Heart right ventricle (tissue), 16 donors: ENCODE measurements around the gene ADGRE1. TPM values are rescaled to one million over a fixed set of nuclear protein-coding genes. Genes with fewer than 3 reads are reported as not detected.

ENCODE experiments used
- ATAC-seq, 8 donors: fragments of 200-7000 bp; cut with Tn5 transposase; one replicate each; pipeline ENCODE4 v1.9.1; 2020; ENCODE audit warnings: mild to moderate bottlenecking in 8 of 8, moderate library complexity in 8 of 8, moderate number of reproducible peaks in 1 of 8
- DNase-seq, 2 donors: peaks; one replicate each; pipeline ENCODE4 v3.0.0-alpha.2; 2020
- H3K27ac ChIP-seq, 10 donors: fragments of 200-600 bp; sonication (generic) in 2 of 10; one replicate each; pipeline versions ENCODE4 v1.5.0 to v1.8.0; 2020 to 2022; ENCODE audit warnings: mild to moderate bottlenecking in 3 of 10
- H3K27me3 ChIP-seq, 7 donors: fragments of 200-600 bp; one replicate each; pipeline ENCODE4 v1.8.0; 2021 to 2022; ENCODE audit warnings: mild to moderate bottlenecking in 2 of 7
- H3K36me3 ChIP-seq, 9 donors: fragments of 200-600 bp; sonication (generic) in 1 of 9; one replicate each; pipeline versions ENCODE4 v1.5.0 to v1.8.0; 2020 to 2022; ENCODE audit warnings: mild to moderate bottlenecking in 2 of 9
- H3K4me1 ChIP-seq, 9 donors: fragments of 200-600 bp; sonication (generic) in 1 of 9; one replicate each; pipeline versions ENCODE4 v1.5.0 to v1.8.0; 2020 to 2022; ENCODE audit warnings: mild to moderate bottlenecking in 4 of 9
- H3K4me3 ChIP-seq, 10 donors: fragments of 200-600 bp; sonication (generic) in 2 of 10; one replicate each; pipeline versions ENCODE4 v1.5.0 to v1.8.0; 2020 to 2022; ENCODE audit warnings: mild to moderate bottlenecking in 7 of 10, moderate library complexity in 2 of 10
- H3K9me3 ChIP-seq, 11 donors: fragments of 200-600 bp in 10 of 11; sonication (generic) in 2 of 11; one replicate each; pipeline versions ENCODE4 v1.5.0 to v1.8.0; 2013 to 2022; ENCODE audit warnings: mild to moderate bottlenecking in 2 of 11, control low read depth in 1 of 11, moderate library complexity in 1 of 11
- WGBS, 2 donors: extraction: QIAGEN DNeasy Blood & Tissue Kit; methylation state at CpG; one replicate each; pipeline ENCODE4 v1.1.7; 2013; ENCODE audit warnings: inconsistent platforms in 1 of 2; 5-methylcytosine and 5-hydroxymethylcytosine counted together
- intact Hi-C, 10 donors: fragments of 100-400 bp; cut with DNase I; formaldehyde crosslinking; loops; one replicate each; pipeline versions ENCODE4 v1.11.1 to v1.14.2; 2022
- polyA plus RNA-seq, 2 donors: library from polyadenylated mRNA; stranded (reverse); fragments of 200-250 nt; gene quantifications; one replicate each; pipeline ENCODE4 v1.2.3, GENCODE V29; 2013
- total RNA-seq, 10 donors: library from RNA; stranded (reverse); fragmentation: NEBNext Ultra II Directional in 3 of 10; extraction: Animal tissue kit (Norgen Biotek cat#: 25700) in 3 of 10; gene quantifications; one replicate each; pipeline versions ENCODE4 v1.2.1 to v1.2.4, GENCODE V29; 2021 to 2023
- TF ChIP-seq, protein P1 (sequence below), 9 donors: fragments of 200-600 bp; sonication (generic) in 2 of 9; IDR thresholded peaks; one replicate each; pipeline versions ENCODE4 v1.5.0 to v1.8.0; 2021 to 2022; ENCODE audit warnings: antibody characterized with exemption in 9 of 9, mild to moderate bottlenecking in 5 of 9, moderate library complexity in 1 of 9
- donor health status: Arrhythmogenic right ventricular cardiomyopathy.
- donor health status: ischemic (EF 13 %, LVEDD 7.1; RV severe dilation, severe dysfunction).
- donor health status: healthy with polysubstance abuse.
- donor health status: DM: no; HTN: yes; CAD: no.
- donor health status: DM: no; HTN: no; CAD: no.
- donor health status: ischemic (EF 25% LVEDD 6.9; RV normal size, moderate dysfunction).
- donor health status: ischemic (EF 25% LVEDD 5.7; RV mildly dilated, moderate dysfunction).
- donor health status: healthy.
- donor health status: DM: yes; HTN: yes; CAD: no.
- donor health status: Ischemic cardiomyopathy.
- donor health status: ischemic (EF 35%, LVEDD 5.7; RV mildly dilated, moderate dysfunction).
- donor health status: nonischemic (EF 11% LVEDD 7.7; RV severe dilation, severe dysfunction).
- donor health status: DM: yes; HTN: yes; CAD: no.
- donor health status: PGD.
- donor health status: ischemic (EF 29% LVEDD 5.4; RV normal size, mild dysfunction).
- donor health status: nonischemic (EF 23%, LVEDD 6.1; RV moderate dilation, normal function).

ADGRE1 gene
- total and polyA plus RNA-seq, 12 donors: 0.09 to 4.8 (median 0.19) TPM; not detected in 3

DNA sequence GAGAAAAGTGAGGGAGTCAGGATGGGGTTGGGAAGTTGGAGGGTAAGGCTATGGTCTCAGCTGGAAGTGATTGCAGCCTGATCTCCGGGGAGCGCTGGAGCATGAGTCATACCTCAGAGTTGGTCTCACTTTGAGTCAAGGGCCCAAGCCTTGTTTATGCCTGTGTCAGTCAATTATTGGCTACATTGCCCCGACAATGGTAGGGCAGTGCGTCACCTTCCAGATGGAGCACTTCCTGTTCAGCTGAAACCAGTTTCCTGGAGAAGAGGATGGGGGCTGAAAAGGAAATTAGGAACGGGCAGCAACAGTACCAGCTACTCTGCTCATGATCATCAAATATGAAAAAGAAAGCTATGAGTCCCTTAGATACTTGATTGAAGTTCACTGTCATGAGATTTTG, 60.4 kb downstream of the ADGRE1 start:
- no peaks in the 10 kb centered on the region for H3K36me3 ChIP-seq
- 37 to 44% methylated on average over 5 of the region's 5 CpGs for WGBS, 2 donors
- no peak overlapping the region for H3K4me3 ChIP-seq
- peaks cover 0 to 3% (median 0%) of the 10 kb centered on the region in 9 donors for H3K4me1 ChIP-seq
- no peaks in the 10 kb centered on the region for H3K9me3 ChIP-seq
- TF ChIP-seq, protein P1, sequence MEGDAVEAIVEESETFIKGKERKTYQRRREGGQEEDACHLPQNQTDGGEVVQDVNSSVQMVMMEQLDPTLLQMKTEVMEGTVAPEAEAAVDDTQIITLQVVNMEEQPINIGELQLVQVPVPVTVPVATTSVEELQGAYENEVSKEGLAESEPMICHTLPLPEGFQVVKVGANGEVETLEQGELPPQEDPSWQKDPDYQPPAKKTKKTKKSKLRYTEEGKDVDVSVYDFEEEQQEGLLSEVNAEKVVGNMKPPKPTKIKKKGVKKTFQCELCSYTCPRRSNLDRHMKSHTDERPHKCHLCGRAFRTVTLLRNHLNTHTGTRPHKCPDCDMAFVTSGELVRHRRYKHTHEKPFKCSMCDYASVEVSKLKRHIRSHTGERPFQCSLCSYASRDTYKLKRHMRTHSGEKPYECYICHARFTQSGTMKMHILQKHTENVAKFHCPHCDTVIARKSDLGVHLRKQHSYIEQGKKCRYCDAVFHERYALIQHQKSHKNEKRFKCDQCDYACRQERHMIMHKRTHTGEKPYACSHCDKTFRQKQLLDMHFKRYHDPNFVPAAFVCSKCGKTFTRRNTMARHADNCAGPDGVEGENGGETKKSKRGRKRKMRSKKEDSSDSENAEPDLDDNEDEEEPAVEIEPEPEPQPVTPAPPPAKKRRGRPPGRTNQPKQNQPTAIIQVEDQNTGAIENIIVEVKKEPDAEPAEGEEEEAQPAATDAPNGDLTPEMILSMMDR (IDR thresholded peaks at IDR 0.05): no peak
- H3K27me3 ChIP-seq: peaks cover 0 to 11% (median 0%) of the 10 kb centered on the region in 7 donors
- ATAC-seq (peak in 1 of 8 donors; percentile 22), DNase-seq (no peak)
- intact Hi-C loops: no loop called here
- no peak overlapping the region for H3K27ac ChIP-seq

DNA sequence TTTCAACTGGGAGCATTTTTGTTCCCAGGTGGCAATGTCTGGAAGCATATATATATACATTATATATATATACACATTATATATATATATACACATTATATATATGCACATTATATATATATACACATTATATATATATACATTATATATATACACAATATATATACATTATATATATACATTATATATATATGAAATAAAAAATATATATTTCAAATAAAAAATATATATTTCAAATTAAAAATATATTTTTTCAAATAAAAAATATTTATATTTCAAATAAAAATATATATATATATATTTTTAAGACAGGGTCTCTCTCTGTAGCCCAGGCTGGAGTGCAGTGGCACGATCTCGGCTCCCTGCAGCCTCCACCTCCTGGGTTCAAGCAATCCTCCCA, 61.5 kb downstream of the ADGRE1 start:
- WGBS, 2 donors: 88 to 89% methylated on average over 2 of the region's 2 CpGs

DNA sequence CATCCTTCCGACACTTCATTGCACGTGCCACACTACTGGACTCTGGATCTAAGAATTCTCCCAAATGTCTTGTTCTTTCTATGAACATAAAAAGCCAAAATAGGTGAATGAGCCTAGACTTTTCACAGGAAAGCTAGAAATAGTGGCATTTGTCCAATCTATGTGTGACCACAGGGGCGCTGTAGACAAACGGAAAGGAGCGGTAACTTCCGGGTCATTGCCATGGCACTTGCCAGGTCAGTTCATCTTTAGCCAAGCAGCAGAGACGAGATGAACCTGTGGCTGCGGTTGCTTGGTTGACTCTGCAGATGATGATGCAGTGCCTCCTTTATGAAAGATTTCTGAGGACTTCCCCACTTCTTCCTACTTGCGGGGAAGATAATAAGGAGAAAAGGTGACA, 65.6 kb downstream of the ADGRE1 start:
- no peaks in the 10 kb centered on the region for H3K4me1 ChIP-seq
- H3K9me3 ChIP-seq: peaks cover 0 to 5% (median 0%) of the 10 kb centered on the region in 11 donors
- intact Hi-C loops: no loop called here
- no peak overlapping the region for H3K27ac ChIP-seq
- WGBS, 2 donors: 78 to 79% methylated on average over 9 of the region's 9 CpGs
- DNase-seq: no peak
- TF ChIP-seq, protein P1 (IDR thresholded peaks at IDR 0.05): no peak
- no peaks in the 10 kb centered on the region for H3K36me3 ChIP-seq
- H3K4me3 ChIP-seq: no peak overlapping the region
- no peak for ATAC-seq
- peaks cover 0 to 13% (median 5%) of the 10 kb centered on the region in 7 donors for H3K27me3 ChIP-seq

More for the DNA sequence above, 61.5 kb downstream of the ADGRE1 start:
- H3K36me3 ChIP-seq: no peaks in the 10 kb centered on the region
- H3K27ac ChIP-seq: no peak overlapping the region
- H3K27me3 ChIP-seq: peaks cover 0 to 13% (median 5%) of the 10 kb centered on the region in 7 donors
- H3K4me3 ChIP-seq: no peak overlapping the region
- ATAC-seq (no peak), DNase-seq (no peak)
- intact Hi-C loops: no loop called here
- TF ChIP-seq, protein P1 (IDR thresholded peaks at IDR 0.05): no peak
- peaks cover 0 to 3% (median 0%) of the 10 kb centered on the region in 9 donors for H3K4me1 ChIP-seq
- no peaks in the 10 kb centered on the region for H3K9me3 ChIP-seq

DNA sequence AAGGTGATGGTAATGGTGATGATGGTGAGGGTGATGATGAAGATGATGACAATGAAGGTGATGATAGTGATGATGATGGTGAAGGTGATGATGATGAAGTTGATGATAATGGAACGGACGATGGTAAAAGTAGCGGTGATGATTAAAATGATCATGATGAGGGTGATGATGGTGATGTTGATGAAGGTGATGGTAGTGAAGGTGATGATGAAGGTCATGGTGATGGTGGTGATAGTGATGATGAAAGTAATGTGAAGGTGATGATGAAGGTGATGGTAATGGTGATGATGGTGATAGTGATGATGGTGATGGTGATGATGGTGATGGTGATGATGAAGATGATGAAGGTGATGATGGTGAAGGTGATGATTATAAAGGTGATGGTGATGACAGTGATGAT, 67.7 kb downstream of the ADGRE1 start:
- Histone ChIP-seq H3K9me3 (peaks cover 0 to 5% (median 0%) of the 10 kb centered on the region in 11 donors), H3K4me1 (peaks cover 0 to 4% (median 0%) of the 10 kb centered on the region in 9 donors), H3K4me3 (no peak overlapping the region), H3K27ac (no peak overlapping the region), H3K27me3 (peaks cover 0 to 11% (median 4%) of the 10 kb centered on the region in 7 donors), H3K36me3 (no peaks in the 10 kb centered on the region)
- TF ChIP-seq, protein P1 (IDR thresholded peaks at IDR 0.05): no peak
- no peak for ATAC-seq
- DNase-seq: no peak
- 94 to 98% methylated on average over 3 of the region's 3 CpGs for WGBS, 2 donors
- intact Hi-C loops: no loop called here
